Thymus (tissue), 11 donors: ENCODE measurements around the gene AUTS2. TPM values are rescaled to one million over a fixed set of nuclear protein-coding genes. Genes with fewer than 3 reads are reported as not detected.

Source experiments
- DNase-seq, 9 donors: peaks; one replicate each; pipeline ENCODE4 v3.0.0-alpha.2; 2013; ENCODE audit warnings: low spot score in 9 of 9, low read depth in 6 of 9, missing footprints in 1 of 9
- H3K27ac ChIP-seq, 2 donors: one replicate each; pipeline ENCODE4 v1.5.1; 2013; ENCODE audit warnings: control low read depth in 1 of 2, low read depth in 1 of 2, low read length in 1 of 2, mild to moderate bottlenecking in 1 of 2, moderate library complexity in 1 of 2
- H3K27me3 ChIP-seq, 2 donors: one replicate each; pipeline ENCODE4 v1.5.1; 2013; ENCODE audit warnings: low read length in 1 of 2; ENCODE audit not compliant: control insufficient read depth in 2 of 2, insufficient read depth in 1 of 2
- H3K36me3 ChIP-seq, 2 donors: one replicate each; pipeline ENCODE4 v1.5.1; 2013; ENCODE audit warnings: low read length in 1 of 2, mild to moderate bottlenecking in 1 of 2, moderate library complexity in 1 of 2; ENCODE audit not compliant: control insufficient read depth in 2 of 2, insufficient read depth in 2 of 2
- H3K4me1 ChIP-seq, 2 donors: one replicate each; pipeline ENCODE4 v1.5.1; 2013; ENCODE audit warnings: low read length in 2 of 2; ENCODE audit not compliant: control insufficient read depth in 2 of 2, insufficient read depth in 2 of 2
- H3K4me3 ChIP-seq, 2 donors: one replicate each; pipeline ENCODE4 v1.5.1; 2013; ENCODE audit warnings: low read length in 2 of 2, control low read depth in 1 of 2, mild to moderate bottlenecking in 1 of 2
- H3K9me3 ChIP-seq, 2 donors: one replicate each; pipeline ENCODE4 v1.5.1; 2013; ENCODE audit warnings: low read length in 1 of 2, mild to moderate bottlenecking in 1 of 2; ENCODE audit not compliant: control insufficient read depth in 2 of 2, insufficient read depth in 1 of 2
- WGBS: extraction: QIAGEN DNeasy Blood & Tissue Kit; methylation state at CpG from one replicate; pipeline ENCODE4 v1.1.7; 2013; 5-methylcytosine and 5-hydroxymethylcytosine counted together
- polyA plus RNA-seq: library from polyadenylated mRNA; stranded (reverse); fragments of 200-250 nt; gene quantifications from one replicate; pipeline ENCODE4 v1.2.3, GENCODE V29; 2013
- total RNA-seq: library from RNA; stranded (reverse); fragments of 120-200 nt; gene quantifications from one replicate; pipeline ENCODE4 v1.2.4, GENCODE V29; 2013
- donor health status: healthy.

Gene AUTS2
- total and polyA plus RNA-seq, 2 donors = 9.2 to 17.1 TPM

- WGBS = 95% methylated on average over 1 of the region's 1 CpG
- H3K27ac ChIP-seq = no peak overlapping the region
- H3K36me3 ChIP-seq = peaks cover 0 to 6% of the 10 kb centered on the region in 2 donors
- DNase-seq = no peak
- no peaks in the 10 kb centered on the region for H3K27me3 ChIP-seq
- H3K9me3 ChIP-seq = peaks cover 8 to 22% of the 10 kb centered on the region in 2 donors
- H3K4me3 ChIP-seq = no peak overlapping the region
- peaks cover 0 to 3% of the 10 kb centered on the region in 2 donors for H3K4me1 ChIP-seq
These were observed 314.6 kb downstream of the AUTS2 start for GRCh38 chr7:69912846-69913245.

GRCh38 chr7:69919426-69920111, 321.3 kb downstream of the AUTS2 start:
- WGBS = 96% methylated on average over 4 of the region's 4 CpGs
- no peak for DNase-seq
- Histone ChIP-seq H3K4me3 (no peak overlapping the region), H3K27me3 (no peaks in the 10 kb centered on the region), H3K36me3 (no peaks in the 10 kb centered on the region), H3K27ac (no peak overlapping the region), H3K4me1 (peaks cover 0 to 3% of the 10 kb centered on the region in 2 donors), H3K9me3 (no peaks in the 10 kb centered on the region)

- Histone ChIP-seq H3K36me3 (no peaks in the 10 kb centered on the region), H3K9me3 (no peaks in the 10 kb centered on the region), H3K27ac (no peak overlapping the region), H3K4me1 (peaks cover 0 to 3% of the 10 kb centered on the region in 2 donors), H3K4me3 (no peak overlapping the region), H3K27me3 (no peaks in the 10 kb centered on the region)
- 66% methylated on average over 3 of the region's 3 CpGs for WGBS
- no peak for DNase-seq
These were observed 322.5 kb downstream of the AUTS2 start for GRCh38 chr7:69920797-69921196.

- Histone ChIP-seq H3K4me1 (no peaks in the 10 kb centered on the region), H3K27me3 (no peaks in the 10 kb centered on the region), H3K4me3 (no peak overlapping the region), H3K27ac (no peak overlapping the region), H3K9me3 (no peaks in the 10 kb centered on the region), H3K36me3 (no peaks in the 10 kb centered on the region)
- WGBS = 96% methylated on average over 6 of the region's 6 CpGs
- DNase-seq = no peak
These were observed 323.9 kb downstream of the AUTS2 start for GRCh38 chr7:69922026-69922803.

GRCh38 chr7:69927461-69927860, 329.2 kb downstream of the AUTS2 start:
- Histone ChIP-seq H3K4me1 (peaks cover 25 to 34% of the 10 kb centered on the region in 2 donors), H3K36me3 (peaks cover 0 to 4% of the 10 kb centered on the region in 2 donors), H3K9me3 (peaks cover 5 to 15% of the 10 kb centered on the region in 2 donors), H3K4me3 (no peak overlapping the region), H3K27me3 (no peaks in the 10 kb centered on the region), H3K27ac (peak overlapping the region in 1 of 2 donors; percentile 18)
- WGBS = 98% methylated on average over 10 of the region's 10 CpGs
- no peak for DNase-seq

- Histone ChIP-seq H3K4me3 (no peak overlapping the region), H3K4me1 (peaks cover 27 to 35% of the 10 kb centered on the region in 2 donors), H3K27ac (peak overlapping the region; percentile 48 to 87), H3K36me3 (peaks cover 0 to 4% of the 10 kb centered on the region in 2 donors), H3K9me3 (peaks cover 5 to 15% of the 10 kb centered on the region in 2 donors), H3K27me3 (no peaks in the 10 kb centered on the region)
- peak in 7 of 9 donors; percentile 35 to 75 (median 58) for DNase-seq
- WGBS = 61% methylated on average over 7 of the region's 7 CpGs
These were observed 330.3 kb downstream of the AUTS2 start for GRCh38 chr7:69928621-69929020.

GRCh38 chr7:69929622-69930021, 331.3 kb downstream of the AUTS2 start:
- no peaks in the 10 kb centered on the region for H3K27me3 ChIP-seq
- 78% methylated on average over 2 of the region's 2 CpGs for WGBS
- peaks cover 5 to 15% of the 10 kb centered on the region in 2 donors for H3K9me3 ChIP-seq
- no peak for DNase-seq
- H3K27ac ChIP-seq = peak overlapping the region in 1 of 2 donors; percentile 87
- peaks cover 0 to 4% of the 10 kb centered on the region in 2 donors for H3K36me3 ChIP-seq
- H3K4me1 ChIP-seq = peaks cover 32 to 42% of the 10 kb centered on the region in 2 donors
- H3K4me3 ChIP-seq = no peak overlapping the region

- peaks cover 36 to 54% of the 10 kb centered on the region in 2 donors for H3K4me1 ChIP-seq
- WGBS = 85% methylated on average over 2 of the region's 2 CpGs
- DNase-seq = peak in 3 of 9 donors; percentile 41 to 79 (median 59)
These were observed 333.9 kb downstream of the AUTS2 start for GRCh38 chr7:69932034-69932628.

More at GRCh38 chr7:69932034-69932628, 333.9 kb downstream of the AUTS2 start:
- Histone ChIP-seq H3K36me3 (peaks cover 0 to 4% of the 10 kb centered on the region in 2 donors), H3K27me3 (no peaks in the 10 kb centered on the region), H3K4me3 (no peak overlapping the region), H3K27ac (no peak overlapping the region), H3K9me3 (peaks cover 5 to 15% of the 10 kb centered on the region in 2 donors)
